HCT116 (cell line): Measurements from ENCODE around the gene MTHFD1L.

Experiments
- CEBPB ChIP-seq: IDR thresholded peaks from 2 replicates; pipeline ENCODE4 v1.6.1; 2012; ENCODE audit warnings: low read depth
- CTCF ChIP-seq, 3 experiments: fragments of 200-600 bp in 1 of 3; sonication (generic) in 1 of 3; IDR thresholded peaks in 2 of 3; conservative IDR thresholded peaks in 1 of 3; 2 replicates each; pipeline ENCODE4 v1.5.1; 2012 to 2017; ENCODE audit warnings: low read depth in 2 of 3, low read length in 2 of 3, antibody characterized with exemption in 1 of 3, borderline replicate concordance in 1 of 3, control low read depth in 1 of 3, mild to moderate bottlenecking in 1 of 3, mixed read lengths in 1 of 3, mixed run types in 1 of 3, moderate library complexity in 1 of 3; ENCODE audit not compliant: insufficient read depth in 1 of 3
- EGR1 ChIP-seq: IDR thresholded peaks from 2 replicates; pipeline ENCODE4 v1.6.1; 2012; ENCODE audit warnings: low read depth
- FOSL1 ChIP-seq: IDR thresholded peaks from 2 replicates; pipeline ENCODE4 v1.6.1; 2012; ENCODE audit warnings: low read depth
- POLR2AphosphoS5 ChIP-seq: IDR thresholded peaks from 2 replicates; pipeline ENCODE4 v1.6.1; 2011; ENCODE audit warnings: mild to moderate bottlenecking, low read depth, low read length, moderate library complexity
- SP1 ChIP-seq: IDR thresholded peaks from 2 replicates; pipeline ENCODE4 v1.6.1; 2012; ENCODE audit warnings: low read depth
- SRF ChIP-seq: IDR thresholded peaks from 2 replicates; pipeline ENCODE4 v1.6.1; 2012; ENCODE audit warnings: low read depth

- TF ChIP-seq EGR1 (no peak), FOSL1 (no peak), CEBPB (no peak), SP1 (no peak), CTCF (IDR thresholded peaks at IDR 0.05 in 2 of 3, conservative IDR thresholded peaks at IDR 0.05 in 1 of 3; ENCODE audit: borderline replicate concordance in 1 of 3, insufficient read depth in 1 of 3, low read depth in 2 of 3, low read length in 2 of 3) (no peak), SRF (no peak), POLR2AphosphoS5 (no peak)
Observed at GRCh38 chr6:150848400-150848799, 17.1 kb upstream of the MTHFD1L start.
